Endodermal cell (in vitro differentiated cells): ENCODE results near the gene HEXIM1. TPM values are rescaled to one million over a fixed set of nuclear protein-coding genes. Genes with fewer than 3 reads are reported as not detected.

Source experiments
- DNase-seq: peaks from one replicate; pipeline ENCODE4 v3.0.0-alpha.2; 2017
- H3K27ac ChIP-seq: 2 replicates; pipeline ENCODE4 v1.5.1; 2013; ENCODE audit warnings: mild to moderate bottlenecking, low read depth, low read length, moderate library complexity
- H3K27me3 ChIP-seq: 2 replicates; pipeline ENCODE4 v1.6.1; 2013; ENCODE audit warnings: mild to moderate bottlenecking, low read length, moderate library complexity; ENCODE audit not compliant: insufficient read depth, control insufficient read depth, poor library complexity, severe bottlenecking
- H3K36me3 ChIP-seq: 2 replicates; pipeline ENCODE4 v1.7.0; 2013; ENCODE audit warnings: mild to moderate bottlenecking, low read length, moderate library complexity; ENCODE audit not compliant: control insufficient read depth, insufficient read depth
- H3K4me1 ChIP-seq: one replicate; pipeline ENCODE4 v1.7.0; 2013; ENCODE audit warnings: low read length; ENCODE audit not compliant: control insufficient read depth, insufficient read depth
- H3K4me3 ChIP-seq: 2 replicates; pipeline ENCODE4 v1.5.1; 2013; ENCODE audit warnings: mild to moderate bottlenecking, low read length, moderate library complexity
- H3K9ac ChIP-seq: 2 replicates; pipeline ENCODE4 v1.6.1; 2013; ENCODE audit warnings: mild to moderate bottlenecking, low read length, moderate library complexity; ENCODE audit not compliant: poor library complexity, severe bottlenecking; ENCODE audit errors: extremely low read depth
- H3K9me3 ChIP-seq: 2 replicates; pipeline ENCODE4 v1.6.1; 2013; ENCODE audit warnings: mild to moderate bottlenecking, low read length, moderate library complexity; ENCODE audit not compliant: control insufficient read depth
- H3K27ac Mint-ChIP-seq: 2 replicates; pipeline ENCODE4 v1.8.0; 2020; ENCODE audit warnings: mixed read lengths
- H3K27me3 Mint-ChIP-seq: 2 replicates; pipeline ENCODE4 v1.8.0; 2021; ENCODE audit warnings: mild to moderate bottlenecking, mixed read lengths; ENCODE audit not compliant: insufficient read depth
- H3K36me3 Mint-ChIP-seq: 2 replicates; pipeline ENCODE4 v1.8.0; 2020; ENCODE audit warnings: low read depth, mixed read lengths
- H3K4me1 Mint-ChIP-seq: 2 replicates; pipeline ENCODE4 v1.8.0; 2020; ENCODE audit warnings: mixed read lengths
- H3K4me3 Mint-ChIP-seq: 2 replicates; pipeline ENCODE4 v1.8.0; 2020; ENCODE audit warnings: mild to moderate bottlenecking, moderate library complexity, mixed read lengths
- H3K9me3 Mint-ChIP-seq: 2 replicates; pipeline ENCODE4 v1.8.0; 2020; ENCODE audit warnings: mild to moderate bottlenecking, mixed read lengths
- WGBS, 2 experiments: methylation state at CpG; one replicate each; pipeline versions ENCODE4 v1.1.5 to v1.1.7; 2013; ENCODE audit warnings: missing lambda C conversion rate in 2 of 2, mixed read lengths in 1 of 2; ENCODE audit not compliant: insufficient coverage in 1 of 2, insufficient read length in 1 of 2; 5-methylcytosine and 5-hydroxymethylcytosine counted together
- total RNA-seq, 2 donors: library from RNA; stranded (reverse); fragmentation: NEBNext Ultra II Directional in 1 of 2; extraction: Animal tissue kit (Norgen Biotek cat#: 25700) in 1 of 2; gene quantifications; 2 replicates in 1 of 2; 3 replicates in 1 of 2; pipeline ENCODE4 v1.2.1, GENCODE V29; 2021
- TF ChIP-seq, protein P1 (sequence below): fragments of 200-600 bp; sonication (generic); conservative IDR thresholded peaks from 2 replicates; pipeline ENCODE4 v1.5.0; 2021; ENCODE audit warnings: antibody characterized with exemption, mild to moderate bottlenecking

HEXIM1 gene
- total RNA-seq, 2 donors from 2014 or later, result 37.0 to 39.2 TPM

DNA sequence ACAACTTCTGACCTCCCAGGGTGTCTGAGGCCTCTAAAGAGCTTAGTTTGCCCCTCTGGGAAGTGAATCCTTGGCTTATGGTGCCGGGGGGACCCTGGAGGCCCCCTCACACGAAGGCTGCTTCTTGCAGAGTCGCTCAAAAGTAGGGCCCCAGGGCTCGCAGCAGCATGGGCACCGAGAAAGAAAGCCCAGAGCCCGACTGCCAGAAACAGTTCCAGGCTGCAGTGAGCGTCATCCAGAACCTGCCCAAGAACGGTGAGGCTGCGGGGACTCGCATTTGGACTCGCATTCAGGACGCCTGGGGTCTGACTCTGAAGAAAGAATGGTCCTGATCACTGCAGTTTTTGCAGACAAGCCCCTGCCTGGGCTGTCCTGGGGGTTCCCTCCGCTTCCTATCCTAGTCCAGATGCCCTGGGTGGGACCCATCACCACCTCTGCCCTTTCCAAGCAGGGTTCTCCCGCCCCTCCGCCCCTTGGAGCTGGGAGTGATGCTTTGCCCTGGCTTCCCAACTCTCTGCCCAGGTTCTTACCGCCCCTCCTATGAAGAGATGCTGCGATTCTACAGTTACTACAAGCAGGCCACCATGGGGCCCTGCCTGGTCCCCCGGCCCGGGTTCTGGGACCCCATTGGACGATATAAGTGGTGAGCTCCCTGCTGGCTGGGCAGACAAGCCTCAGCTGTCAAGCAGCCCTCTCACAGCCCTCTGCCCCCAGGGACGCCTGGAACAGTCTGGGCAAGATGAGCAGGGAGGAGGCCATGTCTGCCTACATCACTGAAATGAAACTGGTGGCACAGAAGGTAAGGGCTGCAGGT is 12.1 kb upstream of the HEXIM1 start:
- no peak overlapping the region for H3K27ac ChIP-seq
- no peaks in the 10 kb centered on the region for H3K9me3 Mint-ChIP-seq
- peak overlapping the region; percentile 17 for H3K27ac Mint-ChIP-seq

DNA sequence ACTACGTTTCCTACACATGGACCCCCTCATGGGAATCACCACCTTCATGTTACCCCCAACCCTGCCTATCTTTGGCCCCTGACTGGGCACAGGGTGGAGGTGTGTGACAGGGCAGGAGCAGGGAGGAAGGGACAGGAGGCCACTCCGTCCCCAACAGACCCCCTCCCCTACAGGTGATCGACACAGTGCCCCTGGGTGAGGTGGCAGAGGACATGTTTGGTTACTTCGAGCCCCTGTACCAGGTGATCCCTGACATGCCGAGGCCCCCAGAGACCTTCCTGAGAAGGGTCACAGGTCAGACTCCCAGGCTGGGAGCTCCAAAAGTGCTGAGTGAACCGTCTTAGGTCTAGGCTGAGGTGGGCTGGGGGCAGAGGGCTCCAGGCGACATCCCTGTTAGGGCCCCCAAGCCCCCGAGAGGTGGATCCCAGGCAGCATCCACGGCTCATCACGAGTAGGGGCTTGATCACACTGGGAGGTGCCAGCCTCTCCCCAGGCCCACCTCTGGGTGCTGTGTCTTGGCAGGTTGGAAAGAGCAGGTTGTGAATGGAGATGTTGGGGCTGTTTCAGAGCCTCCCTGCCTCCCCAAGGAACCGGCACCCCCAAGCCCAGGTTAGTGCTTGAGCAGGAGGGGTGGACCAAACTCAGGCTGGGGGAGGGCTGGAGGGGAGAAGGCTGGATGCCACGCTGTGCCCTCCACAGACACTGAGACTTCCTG is 11.3 kb upstream of the HEXIM1 start:
- Mint-ChIP-seq H3K36me3 (peaks cover 7% of the 10 kb centered on the region), H3K4me1 (peaks cover 11% of the 10 kb centered on the region), H3K27ac (no peak overlapping the region), H3K4me3 (no peak overlapping the region), H3K9me3 (no peaks in the 10 kb centered on the region), H3K27me3 (no peaks in the 10 kb centered on the region)
- H3K27ac ChIP-seq, result no peak overlapping the region
- no peak overlapping the region for H3K4me3 ChIP-seq
- H3K36me3 ChIP-seq, result no peaks in the 10 kb centered on the region
- peaks cover 9% of the 10 kb centered on the region for H3K4me1 ChIP-seq
- no peaks in the 10 kb centered on the region for H3K27me3 ChIP-seq
- DNase-seq, result peak; percentile 50
- no peak overlapping the region for H3K9ac ChIP-seq
- 92 to 98% methylated on average over 7 to 11 of the region's 12 CpGs for WGBS, 2 experiments
- TF ChIP-seq, protein P1, sequence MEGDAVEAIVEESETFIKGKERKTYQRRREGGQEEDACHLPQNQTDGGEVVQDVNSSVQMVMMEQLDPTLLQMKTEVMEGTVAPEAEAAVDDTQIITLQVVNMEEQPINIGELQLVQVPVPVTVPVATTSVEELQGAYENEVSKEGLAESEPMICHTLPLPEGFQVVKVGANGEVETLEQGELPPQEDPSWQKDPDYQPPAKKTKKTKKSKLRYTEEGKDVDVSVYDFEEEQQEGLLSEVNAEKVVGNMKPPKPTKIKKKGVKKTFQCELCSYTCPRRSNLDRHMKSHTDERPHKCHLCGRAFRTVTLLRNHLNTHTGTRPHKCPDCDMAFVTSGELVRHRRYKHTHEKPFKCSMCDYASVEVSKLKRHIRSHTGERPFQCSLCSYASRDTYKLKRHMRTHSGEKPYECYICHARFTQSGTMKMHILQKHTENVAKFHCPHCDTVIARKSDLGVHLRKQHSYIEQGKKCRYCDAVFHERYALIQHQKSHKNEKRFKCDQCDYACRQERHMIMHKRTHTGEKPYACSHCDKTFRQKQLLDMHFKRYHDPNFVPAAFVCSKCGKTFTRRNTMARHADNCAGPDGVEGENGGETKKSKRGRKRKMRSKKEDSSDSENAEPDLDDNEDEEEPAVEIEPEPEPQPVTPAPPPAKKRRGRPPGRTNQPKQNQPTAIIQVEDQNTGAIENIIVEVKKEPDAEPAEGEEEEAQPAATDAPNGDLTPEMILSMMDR, result no peak
- no peaks in the 10 kb centered on the region for H3K9me3 ChIP-seq

More for the DNA sequence above, 12.1 kb upstream of the HEXIM1 start:
- H3K4me1 Mint-ChIP-seq, result peaks cover 14% of the 10 kb centered on the region
- no peaks in the 10 kb centered on the region for H3K36me3 ChIP-seq
- 88% methylated on average over 18 to 21 of the region's 21 CpGs for WGBS, 2 experiments
- no peaks in the 10 kb centered on the region for H3K9me3 ChIP-seq
- H3K27me3 ChIP-seq, result no peaks in the 10 kb centered on the region
- peak overlapping the region; percentile 78 for H3K4me3 ChIP-seq
- TF ChIP-seq, protein P1, result no peak
- H3K4me1 ChIP-seq, result peaks cover 9% of the 10 kb centered on the region
- H3K27me3 Mint-ChIP-seq, result no peaks in the 10 kb centered on the region
- no peak for DNase-seq
- H3K9ac ChIP-seq, result peak overlapping the region; percentile 6
- peaks cover 7% of the 10 kb centered on the region for H3K36me3 Mint-ChIP-seq
- H3K4me3 Mint-ChIP-seq, result peak overlapping the region; percentile 62

- WGBS, 2 experiments, result 86 to 88% methylated on average over 7 to 11 of the region's 11 CpGs
- peaks cover 7% of the 10 kb centered on the region for H3K36me3 Mint-ChIP-seq
- Histone ChIP-seq H3K36me3 (no peaks in the 10 kb centered on the region), H3K9me3 (no peaks in the 10 kb centered on the region), H3K9ac (no peak overlapping the region), H3K27me3 (no peaks in the 10 kb centered on the region), H3K4me3 (no peak overlapping the region), H3K27ac (no peak overlapping the region), H3K4me1 (peaks cover 9% of the 10 kb centered on the region)
- H3K9me3 Mint-ChIP-seq, result no peaks in the 10 kb centered on the region
- H3K4me3 Mint-ChIP-seq, result no peak overlapping the region
- TF ChIP-seq, protein P1, result no peak
- DNase-seq, result peak; percentile 52
- peaks cover 12% of the 10 kb centered on the region for H3K4me1 Mint-ChIP-seq
- no peaks in the 10 kb centered on the region for H3K27me3 Mint-ChIP-seq
- no peak overlapping the region for H3K27ac Mint-ChIP-seq
Observed at GRCh38 chr17:45137561-45138305, 10.5 kb upstream of the HEXIM1 start.
